ENCODE results near the gene MMAB. TPM values are rescaled to one million over a fixed set of nuclear protein-coding genes. Genes with fewer than 3 reads are reported as not detected.

MMAB gene
- total and polyA plus RNA-seq, 7 donors, result 12.2 to 79.6 (median 28.9) TPM

GRCh38 chr12:109513051-109513450, 60.3 kb downstream of the MMAB start:
- intact Hi-C loops (cut with DNase I), result no loop called here
- WGBS, 2 donors, result 79 to 83% methylated on average over 8 of the region's 8 CpGs
- Histone ChIP-seq H3K36me3 (peaks cover 49 to 95% (median 69%) of the 10 kb centered on the region in 4 donors), H3K4me1 (no peaks in the 10 kb centered on the region), H3K4me3 (no peak overlapping the region), H3K27ac (no peak overlapping the region), H3K9me3 (no peaks in the 10 kb centered on the region), H3K27me3 (no peaks in the 10 kb centered on the region)
- no peak for DNase-seq
- TF ChIP-seq EP300 (IDR thresholded peaks at IDR 0.05) (no peak), POLR2A (IDR thresholded peaks at IDR 0.05) (no peak), POLR2AphosphoS5 (IDR thresholded peaks at IDR 0.05) (no peak), CTCF (IDR thresholded peaks at IDR 0.05) (no peak)

- Histone ChIP-seq H3K9me3 (no peaks in the 10 kb centered on the region), H3K4me1 (no peaks in the 10 kb centered on the region), H3K36me3 (peaks cover 50 to 95% (median 68%) of the 10 kb centered on the region in 4 donors), H3K4me3 (no peak overlapping the region), H3K27ac (no peak overlapping the region), H3K27me3 (no peaks in the 10 kb centered on the region)
- 81 to 86% methylated on average over 1 of the region's 1 CpG for WGBS, 2 donors
- DNase-seq, result no peak
- intact Hi-C loops (cut with DNase I), result no loop called here
- no peak for TF ChIP-seq CTCF (IDR thresholded peaks at IDR 0.05)
These were observed 60.7 kb downstream of the MMAB start for GRCh38 chr12:109512608-109513007.

- H3K27me3 ChIP-seq, result no peaks in the 10 kb centered on the region
- H3K4me3 ChIP-seq, result no peak overlapping the region
- no peaks in the 10 kb centered on the region for H3K9me3 ChIP-seq
- H3K27ac ChIP-seq, result no peak overlapping the region
- no peak for TF ChIP-seq POLR2A (IDR thresholded peaks at IDR 0.05)
- no peak for TF ChIP-seq EP300 (IDR thresholded peaks at IDR 0.05)
- no peak for TF ChIP-seq POLR2AphosphoS5 (IDR thresholded peaks at IDR 0.05)
- TF ChIP-seq CTCF (IDR thresholded peaks at IDR 0.05), result no peak
- DNase-seq, result no peak
- WGBS, 2 donors, result 93 to 95% methylated on average over 15 of the region's 15 CpGs
- H3K36me3 ChIP-seq, result peaks cover 51 to 100% (median 75%) of the 10 kb centered on the region in 4 donors
- H3K4me1 ChIP-seq, result no peaks in the 10 kb centered on the region
- intact Hi-C loops (cut with DNase I), result no loop called here
These were observed 63.1 kb downstream of the MMAB start for GRCh38 chr12:109510196-109510595.

GRCh38 chr12:109504068-109504467, 69.2 kb downstream of the MMAB start:
- intact Hi-C loops (cut with DNase I), result no loop called here
- Histone ChIP-seq H3K9me3 (no peaks in the 10 kb centered on the region), H3K4me3 (no peak overlapping the region), H3K36me3 (peaks cover 39 to 100% (median 81%) of the 10 kb centered on the region in 4 donors), H3K27me3 (no peaks in the 10 kb centered on the region), H3K27ac (no peak overlapping the region), H3K4me1 (no peaks in the 10 kb centered on the region)
- TF ChIP-seq EP300 (IDR thresholded peaks at IDR 0.05) (no peak), POLR2AphosphoS5 (IDR thresholded peaks at IDR 0.05) (no peak), CTCF (IDR thresholded peaks at IDR 0.05) (no peak)
- no peak for DNase-seq
- WGBS, 2 donors, result 68 to 81% methylated on average over 1 of the region's 1 CpG

Other genes with a start within 250 kb of the MMAB start
- not detected for gene MYO1H, start 225.6 kb downstream of the MMAB start, total RNA-seq
- gene MYO1H, start 225.6 kb downstream of the MMAB start, polyA plus RNA-seq, result under 1 TPM in 1 of 3 donors, not detected in 2; 0.07 TPM
- 100 to 1,000 TPM in 2 of 4 donors, 10 to 100 TPM in 2; 82.8 to 123 (median 101) TPM for gene KCTD10, start 96.2 kb downstream of the MMAB start, total RNA-seq
- 10 to 100 TPM; 53.5 to 79.8 (median 54.2) TPM for gene KCTD10, start 96.2 kb downstream of the MMAB start, polyA plus RNA-seq
- 10 to 100 TPM; 48.4 to 67.7 (median 56.2) TPM for gene UBE3B, start 95.9 kb downstream of the MMAB start, total RNA-seq
- gene UBE3B, start 95.9 kb downstream of the MMAB start, polyA plus RNA-seq, result 10 to 100 TPM; 15.3 to 20.8 (median 16.2) TPM
- gene MVK, start 290 bp upstream of the MMAB start, total RNA-seq, result 10 to 100 TPM in 3 of 4 donors, 1 to 10 TPM in 1; 9.1 to 14.8 (median 12.3) TPM
- gene MVK, start 290 bp upstream of the MMAB start, polyA plus RNA-seq, result 10 to 100 TPM; 13.8 to 40.8 (median 21.0) TPM
- gene FAM222A, start 140.3 kb upstream of the MMAB start, total RNA-seq, result 1 to 10 TPM; 1.1 to 3.3 (median 1.7) TPM
- 1 to 10 TPM; 1.2 to 2.2 (median 2.1) TPM for gene FAM222A, start 140.3 kb upstream of the MMAB start, polyA plus RNA-seq